Stomach (tissue), 9 donors: ENCODE measurements around the gene HVCN1. TPM values are rescaled to one million over a fixed set of nuclear protein-coding genes. Genes with fewer than 3 reads are reported as not detected.

Experiments used
- DNase-seq, 2 donors: peaks; one replicate each; pipeline versions ENCODE4 v3.0.0 to v3.0.0-alpha.2; 2013 to 2019
- H3K27ac ChIP-seq, 5 donors: fragments of 200-600 bp in 4 of 5; sonication (generic) in 4 of 5; one replicate each; pipeline ENCODE4 v1.5.1; 2013 to 2019; ENCODE audit warnings: mild to moderate bottlenecking in 1 of 5, moderate library complexity in 1 of 5
- H3K27me3 ChIP-seq, 3 donors: fragments of 200-600 bp; sonication (generic); one replicate each; pipeline ENCODE4 v1.5.1; 2017 to 2019; ENCODE audit warnings: mixed run types in 1 of 3
- H3K36me3 ChIP-seq, 4 donors: fragments of 200-600 bp; sonication (generic); 1 replicate in 3 of 4; 2 replicates in 1 of 4; pipeline ENCODE4 v1.5.1; 2016 to 2019
- H3K4me1 ChIP-seq, 4 donors: fragments of 200-600 bp; sonication (generic); one replicate each; pipeline ENCODE4 v1.5.1; 2016 to 2019
- H3K4me3 ChIP-seq, 4 donors: fragments of 200-600 bp; sonication (generic) in 3 of 4; one replicate each; pipeline ENCODE4 v1.5.1; 2016 to 2019; ENCODE audit warnings: mild to moderate bottlenecking in 1 of 4
- H3K9me3 ChIP-seq, 4 donors: fragments of 200-600 bp; sonication (generic); one replicate each; pipeline ENCODE4 v1.5.1; 2016 to 2019
- EP300 ChIP-seq: sonication (generic); formaldehyde crosslinking; IDR thresholded peaks from one replicate; pipeline ENCODE4 v1.6.1; 2017; ENCODE audit warnings: antibody characterized with exemption
- POLR2A ChIP-seq, 4 donors: fragments of 450-650 bp; IDR thresholded peaks; one replicate each; pipeline ENCODE4 v1.6.1; 2016; ENCODE audit warnings: antibody characterized with exemption in 4 of 4, control low read depth in 2 of 4, mild to moderate bottlenecking in 1 of 4, moderate library complexity in 1 of 4
- POLR2AphosphoS5 ChIP-seq, 3 donors: sonication (generic); formaldehyde crosslinking; IDR thresholded peaks; one replicate each; pipeline ENCODE4 v1.6.1; 2016; ENCODE audit warnings: antibody characterized with exemption in 3 of 3
- WGBS, 5 donors: extraction: QIAGEN DNeasy Blood & Tissue Kit in 3 of 5; methylation state at CpG; one replicate each; pipeline versions ENCODE4 v1.1.5 to v1.1.7; 2013 to 2018; 5-methylcytosine and 5-hydroxymethylcytosine counted together
- intact Hi-C: fragments of 100-400 bp; cut with DNase I; formaldehyde crosslinking; loops from one replicate; pipeline ENCODE4 v1.15.1; 2023; ENCODE audit warnings: low total_unique reads
- polyA plus RNA-seq, 3 donors: library from polyadenylated mRNA; stranded (reverse); fragments of 200-250 nt; gene quantifications; one replicate each; pipeline ENCODE4 v1.2.3, GENCODE V29; 2013
- total RNA-seq, 5 donors: library from RNA; depleted of rRNA; stranded (reverse); fragments of >200 nt; gene quantifications; one replicate each; pipeline versions ENCODE4 v1.1.0 to v1.2.3, GENCODE V29; 2014 to 2016
- TF ChIP-seq, protein P1 (sequence below), 7 experiments: fragments of 450-650 bp in 4 of 7; fragments of 200-600 bp in 3 of 7; sonication (generic) in 3 of 7; IDR thresholded peaks; one replicate each; pipeline ENCODE4 v1.5.1; 2016 to 2019; ENCODE audit warnings: antibody characterized with exemption in 7 of 7, control low read depth in 2 of 7, mild to moderate bottlenecking in 1 of 7
- donor health status: healthy with polysubstance abuse.
- donor health status: Bipolar disorder and iron deficiency.
- donor health status: healthy.

The HVCN1 gene
- total and polyA plus RNA-seq, 8 donors = 1.3 to 7.0 (median 4.8) TPM; not detected in 2

DNA sequence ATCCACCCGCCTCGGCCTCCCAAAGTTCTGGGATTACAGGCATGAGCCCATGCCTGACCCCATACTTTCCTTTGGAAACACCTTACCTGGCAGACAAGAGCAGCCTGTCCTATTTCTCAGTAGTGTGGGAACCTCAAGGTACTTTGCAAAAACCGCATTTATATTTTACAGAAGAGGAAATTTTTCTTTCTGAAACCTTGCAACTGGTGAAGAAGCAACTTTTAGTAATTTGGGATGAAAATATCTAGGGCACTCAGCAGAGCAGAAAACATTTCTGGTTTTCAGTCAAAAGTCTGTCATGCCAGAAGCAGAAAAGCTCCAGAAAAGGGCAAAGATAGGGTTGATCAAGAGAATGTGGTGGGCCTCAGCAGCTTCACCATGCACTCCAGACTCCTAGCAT, 21.2 kb downstream of the HVCN1 start:
- no peak overlapping the region for H3K27ac ChIP-seq
- H3K9me3 ChIP-seq = peaks cover 4 to 28% (median 14%) of the 10 kb centered on the region in 4 donors
- no peak for DNase-seq
- peaks cover 0 to 28% (median 3%) of the 10 kb centered on the region in 4 donors for H3K36me3 ChIP-seq
- 92 to 98% (median 95%) methylated on average over 3 of the region's 3 CpGs for WGBS, 5 donors
- no peaks in the 10 kb centered on the region for H3K4me1 ChIP-seq
- no peaks in the 10 kb centered on the region for H3K27me3 ChIP-seq
- intact Hi-C loops = no loop called here
- no peak overlapping the region for H3K4me3 ChIP-seq
- no peak for TF ChIP-seq EP300
- TF ChIP-seq, protein P1, sequence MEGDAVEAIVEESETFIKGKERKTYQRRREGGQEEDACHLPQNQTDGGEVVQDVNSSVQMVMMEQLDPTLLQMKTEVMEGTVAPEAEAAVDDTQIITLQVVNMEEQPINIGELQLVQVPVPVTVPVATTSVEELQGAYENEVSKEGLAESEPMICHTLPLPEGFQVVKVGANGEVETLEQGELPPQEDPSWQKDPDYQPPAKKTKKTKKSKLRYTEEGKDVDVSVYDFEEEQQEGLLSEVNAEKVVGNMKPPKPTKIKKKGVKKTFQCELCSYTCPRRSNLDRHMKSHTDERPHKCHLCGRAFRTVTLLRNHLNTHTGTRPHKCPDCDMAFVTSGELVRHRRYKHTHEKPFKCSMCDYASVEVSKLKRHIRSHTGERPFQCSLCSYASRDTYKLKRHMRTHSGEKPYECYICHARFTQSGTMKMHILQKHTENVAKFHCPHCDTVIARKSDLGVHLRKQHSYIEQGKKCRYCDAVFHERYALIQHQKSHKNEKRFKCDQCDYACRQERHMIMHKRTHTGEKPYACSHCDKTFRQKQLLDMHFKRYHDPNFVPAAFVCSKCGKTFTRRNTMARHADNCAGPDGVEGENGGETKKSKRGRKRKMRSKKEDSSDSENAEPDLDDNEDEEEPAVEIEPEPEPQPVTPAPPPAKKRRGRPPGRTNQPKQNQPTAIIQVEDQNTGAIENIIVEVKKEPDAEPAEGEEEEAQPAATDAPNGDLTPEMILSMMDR (IDR thresholded peaks at IDR 0.05) = no peak
- no peak for TF ChIP-seq POLR2AphosphoS5 (IDR thresholded peaks at IDR 0.05)
- TF ChIP-seq POLR2A (IDR thresholded peaks at IDR 0.05) = no peak

DNA sequence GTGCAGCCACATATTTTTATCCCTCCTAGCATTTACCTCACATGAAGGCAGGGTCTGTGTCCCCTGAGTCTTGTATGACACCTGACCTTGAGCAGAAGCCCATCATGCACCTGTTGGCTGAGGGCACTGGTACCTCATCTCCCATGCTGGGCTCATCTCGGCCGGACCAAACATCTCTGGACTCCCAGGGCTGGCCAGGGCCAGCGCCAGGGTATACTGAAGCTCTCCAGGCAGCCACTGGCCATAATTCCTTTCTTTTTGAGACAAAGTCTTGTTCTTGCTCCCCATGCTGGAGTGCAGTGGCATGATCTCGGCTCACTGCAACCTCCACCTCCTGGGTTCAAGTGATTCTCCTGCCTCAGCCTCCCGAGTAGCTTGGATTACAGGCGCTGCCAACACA, 22.0 kb downstream of the HVCN1 start:
- Histone ChIP-seq H3K36me3 (peaks cover 0 to 28% (median 3%) of the 10 kb centered on the region in 4 donors), H3K27ac (no peak overlapping the region), H3K4me1 (no peaks in the 10 kb centered on the region), H3K9me3 (peaks cover 4 to 28% (median 14%) of the 10 kb centered on the region in 4 donors), H3K4me3 (no peak overlapping the region), H3K27me3 (no peaks in the 10 kb centered on the region)
- TF ChIP-seq, protein P1 (IDR thresholded peaks at IDR 0.05) = no peak
- no peak for TF ChIP-seq EP300
- TF ChIP-seq POLR2AphosphoS5 (IDR thresholded peaks at IDR 0.05) = no peak
- TF ChIP-seq POLR2A (IDR thresholded peaks at IDR 0.05) = no peak
- intact Hi-C loops = no loop called here
- no peak for DNase-seq
- WGBS, 5 donors = 91 to 97% (median 94%) methylated on average over 6 of the region's 6 CpGs

- intact Hi-C loops = no loop called here
- Histone ChIP-seq H3K27ac (peak overlapping the region in 1 of 5 donors; percentile 27), H3K4me3 (peak overlapping the region in 1 of 4 donors; percentile 10), H3K36me3 (peaks cover 0 to 19% (median 6%) of the 10 kb centered on the region in 4 donors), H3K4me1 (peaks cover 0 to 5% (median 0%) of the 10 kb centered on the region in 4 donors), H3K9me3 (peaks cover 4 to 22% (median 14%) of the 10 kb centered on the region in 4 donors), H3K27me3 (no peaks in the 10 kb centered on the region)
- TF ChIP-seq, protein P1 (IDR thresholded peaks at IDR 0.05) = no peak
- no peak for TF ChIP-seq EP300
- no peak for TF ChIP-seq POLR2AphosphoS5 (IDR thresholded peaks at IDR 0.05)
- no peak for TF ChIP-seq POLR2A (IDR thresholded peaks at IDR 0.05)
- WGBS, 5 donors = 65 to 78% (median 69%) methylated on average over 18 to 23 of the region's 23 CpGs
- peak; percentile 27 to 52 for DNase-seq
Measured at GRCh38 chr12:110661337-110661972, 27.5 kb downstream of the HVCN1 start.

GRCh38 chr12:110658878-110659277, 30.0 kb downstream of the HVCN1 start:
- no peak for DNase-seq
- WGBS, 5 donors = 76 to 97% (median 83%) methylated on average over 3 of the region's 3 CpGs
- peaks cover 0 to 5% (median 0%) of the 10 kb centered on the region in 4 donors for H3K4me1 ChIP-seq
- intact Hi-C loops = no loop called here
- no peak overlapping the region for H3K27ac ChIP-seq
- TF ChIP-seq, protein P1 (IDR thresholded peaks at IDR 0.05) = no peak
- TF ChIP-seq EP300 (no peak), POLR2AphosphoS5 (IDR thresholded peaks at IDR 0.05) (no peak)
- peaks cover 0 to 20% (median 12%) of the 10 kb centered on the region in 4 donors for H3K36me3 ChIP-seq
- H3K27me3 ChIP-seq = no peaks in the 10 kb centered on the region
- no peak overlapping the region for H3K4me3 ChIP-seq
- no peaks in the 10 kb centered on the region for H3K9me3 ChIP-seq
